OCI-M2 (cell line): ENCODE measurements around the gene PLD5.

Experiments used
- DNase-seq: peaks from one replicate; lab custom pipeline; 2025; ENCODE audit not compliant: unreplicated experiment; lab: John Stamatoyannopoulos, UW

Gene PLD5

GRCh38 chr1:242524571-242525359 is at the start of gene PLD5:
Gene PLD5, minus strand, starts transcription at chr1:242524697.
- DNase-seq = no peak

- DNase-seq = no peak
Measured at GRCh38 chr1:242569867-242570266, 45.4 kb upstream of the PLD5 start.

- DNase-seq = no peak
Measured at GRCh38 chr1:242568666-242569065, 44.2 kb upstream of the PLD5 start.

- DNase-seq = no peak
Measured at GRCh38 chr1:242567596-242567995, 43.1 kb upstream of the PLD5 start.

GRCh38 chr1:242556759-242557158 is 32.3 kb upstream of the PLD5 start:
- no peak for DNase-seq

- no peak for DNase-seq
Measured at GRCh38 chr1:242556276-242556675, 31.8 kb upstream of the PLD5 start.

- DNase-seq = no peak
Measured at GRCh38 chr1:242554577-242554976, 30.1 kb upstream of the PLD5 start.

GRCh38 chr1:242546849-242547729 is 22.6 kb upstream of the PLD5 start:
- DNase-seq = no peak

- DNase-seq = no peak
Measured at GRCh38 chr1:242546441-242546840, 21.9 kb upstream of the PLD5 start.

GRCh38 chr1:242544071-242544470 is 19.6 kb upstream of the PLD5 start:
- no peak for DNase-seq

- no peak for DNase-seq
Measured at GRCh38 chr1:242542271-242542670, 17.8 kb upstream of the PLD5 start.

GRCh38 chr1:242535986-242536385 is 11.5 kb upstream of the PLD5 start:
- DNase-seq = no peak

- no peak for DNase-seq
Measured at GRCh38 chr1:242534753-242535152, 10.3 kb upstream of the PLD5 start.

GRCh38 chr1:242530761-242531160 is 6.3 kb upstream of the PLD5 start:
- DNase-seq = no peak

GRCh38 chr1:242525769-242526168 is 1.3 kb upstream of the PLD5 start:
- DNase-seq = no peak

GRCh38 chr1:242525360-242525722 is 844 bp upstream of the PLD5 start:
- no peak for DNase-seq

- DNase-seq = no peak
Measured at GRCh38 chr1:242523719-242524570, 552 bp downstream of the PLD5 start.

- no peak for DNase-seq
Measured at GRCh38 chr1:242522996-242523718, 1.3 kb downstream of the PLD5 start.

- DNase-seq = no peak
Measured at GRCh38 chr1:242522304-242522945, 2.1 kb downstream of the PLD5 start.

- no peak for DNase-seq
Measured at GRCh38 chr1:242515555-242515954, 8.9 kb downstream of the PLD5 start.
